Progenitor cell of endocrine pancreas (in vitro differentiated cells): ENCODE data around the gene MYH14. TPM values are rescaled to one million over a fixed set of nuclear protein-coding genes. Genes with fewer than 3 reads are reported as not detected.
A peak's percentile ranks its signal among the peaks of the same experiment; 100 is the strongest.
"Not testable (repeated sequence)": the region's sequence is repeated elsewhere in the genome, so short reads cannot be mapped to it uniquely, and the experiment has no call there.

ENCODE experiments used
- DNase-seq: peaks from one replicate; pipeline ENCODE4 v3.0.0; 2021; ENCODE audit warnings: low spot score; ENCODE audit not compliant: unreplicated experiment
- H3K27ac Mint-ChIP-seq: 2 replicates; pipeline ENCODE4 v1.8.0; 2021; ENCODE audit warnings: mild to moderate bottlenecking, moderate library complexity, mixed read lengths
- H3K27me3 Mint-ChIP-seq: 2 replicates; pipeline ENCODE4 v1.8.0; 2021; ENCODE audit warnings: mixed read lengths
- H3K36me3 Mint-ChIP-seq: 2 replicates; pipeline ENCODE4 v1.8.0; 2022; ENCODE audit warnings: mixed read lengths; ENCODE audit not compliant: insufficient read depth
- H3K4me1 Mint-ChIP-seq: 2 replicates; pipeline ENCODE4 v1.8.0; 2021; ENCODE audit warnings: low read depth, mixed read lengths
- H3K4me3 Mint-ChIP-seq: 2 replicates; pipeline ENCODE4 v1.8.0; 2021; ENCODE audit warnings: low read depth, mild to moderate bottlenecking, moderate library complexity, mixed read lengths
- H3K9me3 Mint-ChIP-seq: 2 replicates; pipeline ENCODE4 v1.8.0; 2021; ENCODE audit warnings: low read depth, mixed read lengths
- CTCF ChIP-seq: fragments of 200-600 bp; sonication (generic); IDR thresholded peaks from one replicate; pipeline ENCODE4 v1.5.0; 2021; ENCODE audit warnings: antibody characterized with exemption, mild to moderate bottlenecking; ENCODE audit not compliant: unreplicated experiment
- total RNA-seq: library from RNA; stranded (reverse); gene quantifications from 2 replicates; pipeline ENCODE4 v1.2.1, GENCODE V29; 2021

The MYH14 gene
- total RNA-seq, 1 donor from 2014 or later = 65.9 TPM

- Mint-ChIP-seq H3K4me3 (no peak overlapping the region), H3K4me1 (peaks cover 45% of the 10 kb centered on the region), H3K9me3 (peaks cover 4% of the 10 kb centered on the region), H3K27me3 (peaks cover 27% of the 10 kb centered on the region), H3K36me3 (peaks cover 1% of the 10 kb centered on the region), H3K27ac (no peak overlapping the region)
- peak; percentile 28 for TF ChIP-seq CTCF
- no peak for DNase-seq
Measured at GRCh38 chr19:50328224-50328872, 124.9 kb downstream of the MYH14 start.

DNA sequence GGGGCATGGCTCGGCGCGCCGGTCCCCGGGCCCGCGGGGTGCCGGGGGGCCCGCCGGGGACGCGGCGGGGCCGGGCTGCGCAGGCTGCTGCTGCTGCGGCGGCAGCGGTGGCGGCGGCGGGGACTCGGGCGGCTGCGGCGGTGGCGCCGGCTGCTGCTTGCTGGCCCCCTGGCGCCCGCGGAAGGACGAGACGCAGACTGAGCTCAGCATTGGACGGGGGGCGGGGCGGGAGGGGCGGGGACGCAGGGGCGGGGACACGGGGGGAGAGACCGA lies 125.4 kb downstream of the MYH14 start:
- Mint-ChIP-seq H3K9me3 (peaks cover 4% of the 10 kb centered on the region), H3K4me3 (no peak overlapping the region), H3K36me3 (peaks cover 1% of the 10 kb centered on the region), H3K27me3 (peaks cover 27% of the 10 kb centered on the region), H3K4me1 (peaks cover 45% of the 10 kb centered on the region), H3K27ac (no peak overlapping the region)
- TF ChIP-seq CTCF = no peak
- DNase-seq = no peak

DNA sequence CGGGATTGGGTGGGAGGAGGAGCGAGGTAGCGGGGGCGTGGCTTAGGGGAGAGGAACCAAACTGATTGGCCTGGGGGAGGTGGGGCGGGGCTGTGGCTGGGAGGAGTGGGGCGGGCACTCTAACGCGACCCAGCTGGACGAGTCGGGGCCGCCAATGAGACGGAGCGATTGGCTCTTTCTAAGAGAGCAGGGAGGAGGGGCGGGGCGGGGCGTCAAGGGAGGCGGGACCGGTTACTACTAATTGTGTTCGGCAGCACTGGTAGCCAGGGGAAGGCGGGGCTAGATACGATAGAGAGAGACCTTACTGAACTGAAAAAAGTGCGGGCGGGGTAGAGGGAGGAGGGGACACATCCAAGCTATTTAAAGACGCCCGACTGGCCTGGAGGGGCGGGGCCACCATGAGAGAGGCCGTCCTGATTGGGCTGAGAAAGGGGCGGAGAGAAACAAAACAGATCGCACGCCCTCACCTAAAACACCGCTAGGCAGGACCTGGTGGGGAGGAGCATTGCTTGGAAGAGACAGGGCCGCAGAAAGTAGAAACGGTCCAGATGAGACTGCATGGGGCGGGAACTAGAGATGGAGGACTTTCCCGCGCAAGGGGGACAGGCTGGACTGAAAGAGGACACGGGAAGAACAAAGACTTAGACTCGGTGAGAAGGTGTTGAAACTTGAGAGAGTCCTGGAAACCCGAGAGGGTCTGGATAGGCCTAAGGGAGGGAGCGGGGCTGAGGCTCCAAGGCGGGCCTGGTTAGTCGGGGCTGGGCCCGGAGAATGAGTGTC lies 125.9 kb downstream of the MYH14 start, which contains the start of gene KCNC3:
Gene KCNC3, minus strand, starts transcription at position 232 of the 780 bp plus-strand sequence. CDS start 295 bp downstream, outside the sequence.
- Mint-ChIP-seq H3K4me3 (peak within 1 kb of the TSS; percentile 76), H3K4me1 (peaks cover 47% of the 10 kb centered on the region), H3K27me3 (peaks cover 27% of the 10 kb centered on the region), H3K9me3 (peaks cover 4% of the 10 kb centered on the region), H3K36me3 (peaks cover 3% of the 10 kb centered on the region), H3K27ac (peak within 1 kb of the TSS; percentile 95)
- DNase-seq = peak; percentile 98
- TF ChIP-seq CTCF = peak; percentile 6

- Mint-ChIP-seq H3K4me3 (peak overlapping the region; percentile 76), H3K27ac (peak overlapping the region; percentile 95), H3K4me1 (peaks cover 46% of the 10 kb centered on the region), H3K27me3 (peaks cover 27% of the 10 kb centered on the region)
- not testable (repeated sequence) for DNase-seq, H3K9me3 Mint-ChIP-seq, H3K36me3 Mint-ChIP-seq
Measured at GRCh38 chr19:50329926-50330294, 126.5 kb downstream of the MYH14 start.

GRCh38 chr19:50330365-50331078 lies 127.1 kb downstream of the MYH14 start:
- Mint-ChIP-seq H3K9me3 (peaks cover 9% of the 10 kb centered on the region), H3K36me3 (peaks cover 6% of the 10 kb centered on the region), H3K27ac (peak overlapping the region; percentile 95), H3K4me1 (peaks cover 45% of the 10 kb centered on the region), H3K4me3 (peak overlapping the region; percentile 79), H3K27me3 (peaks cover 27% of the 10 kb centered on the region)
- TF ChIP-seq CTCF = no peak
- peak; percentile 87 for DNase-seq
